ENCODE results near the gene UBQLN4. TPM values are rescaled to one million over a fixed set of nuclear protein-coding genes. Genes with fewer than 3 reads are reported as not detected.
A peak's percentile ranks its signal among the peaks of the same experiment; 100 is the strongest.
"Not testable (repeated sequence)": the region's sequence is repeated elsewhere in the genome, so short reads cannot be mapped to it uniquely, and the experiment has no call there.

The UBQLN4 gene
- total RNA-seq, 1 donor from 2014 or later, result 43.7 TPM

GRCh38 chr1:156072251-156072650, 18.7 kb upstream of the UBQLN4 start:
- Histone ChIP-seq H3K27ac (peak overlapping the region; percentile 89), H2AFZ (replicated peaks) (no peak overlapping the region), H3K9me3 (ENCODE audit: low read depth) (no peaks in the 10 kb centered on the region), H3K4me2 (peak overlapping the region; percentile 97), H3K27me3 (no peaks in the 10 kb centered on the region), H3K36me3 (no peaks in the 10 kb centered on the region), H3K9ac (no peak overlapping the region), H3K79me2 (ENCODE audit: low read depth) (peaks cover 61% of the 10 kb centered on the region), H3F3A (ENCODE audit: low read depth) (peaks cover 63% of the 10 kb centered on the region), H3K4me3 (no peak overlapping the region), H4K20me1 (ENCODE audit: low read depth) (peaks cover 71% of the 10 kb centered on the region), H3K4me1 (peaks cover 68% of the 10 kb centered on the region)
- Mint-ChIP-seq H3K27ac (no peak overlapping the region), H3K9me3 (no peaks in the 10 kb centered on the region), H3K36me3 (peaks cover 29% of the 10 kb centered on the region), H3K27me3 (ENCODE audit: insufficient read depth, low read depth) (peaks cover 7% of the 10 kb centered on the region), H3K4me3 (peak overlapping the region; percentile 27), H3K4me1 (peaks cover 67% of the 10 kb centered on the region)
- TF ChIP-seq EZH2phosphoT487 (IDR thresholded peaks at IDR 0.05) (no peak), EZH2 (IDR thresholded peaks at IDR 0.05) (no peak), CTCF (IDR thresholded peaks at IDR 0.05) (no peak)
- no peak for DNase-seq (ENCODE audit: low spot score)

GRCh38 chr1:156071332-156071816, 17.8 kb upstream of the UBQLN4 start:
- H3K4me3 ChIP-seq; H3K27me3 ChIP-seq; H3K27me3 Mint-ChIP-seq (ENCODE audit: insufficient read depth, low read depth); H3K9me3 Mint-ChIP-seq; DNase-seq (ENCODE audit: low spot score); H3K9ac ChIP-seq; H3K36me3 ChIP-seq; H2AFZ ChIP-seq (replicated peaks); H3K9me3 ChIP-seq (ENCODE audit: low read depth): not testable (repeated sequence)
- Histone ChIP-seq H4K20me1 (ENCODE audit: low read depth) (peaks cover 63% of the 10 kb centered on the region), H3F3A (ENCODE audit: low read depth) (peaks cover 54% of the 10 kb centered on the region), H3K4me1 (peaks cover 60% of the 10 kb centered on the region), H3K4me2 (peak overlapping the region; percentile 97), H3K79me2 (ENCODE audit: low read depth) (peaks cover 53% of the 10 kb centered on the region), H3K27ac (peak overlapping the region; percentile 89)
- Mint-ChIP-seq H3K36me3 (peaks cover 28% of the 10 kb centered on the region), H3K4me1 (peaks cover 65% of the 10 kb centered on the region), H3K27ac (peak overlapping the region; percentile 63), H3K4me3 (peak overlapping the region; percentile 57)

- no peaks in the 10 kb centered on the region for H3K9me3 Mint-ChIP-seq
- Histone ChIP-seq H3K79me2 (ENCODE audit: low read depth) (peaks cover 44% of the 10 kb centered on the region), H3K4me1 (peaks cover 59% of the 10 kb centered on the region), H3K4me3 (no peak overlapping the region), H3K36me3 (no peaks in the 10 kb centered on the region), H3F3A (ENCODE audit: low read depth) (peaks cover 52% of the 10 kb centered on the region), H3K4me2 (peak overlapping the region; percentile 38), H2AFZ (replicated peaks) (no peak overlapping the region), H4K20me1 (ENCODE audit: low read depth) (peaks cover 54% of the 10 kb centered on the region), H3K27ac (peak overlapping the region; percentile 17), H3K9ac (no peak overlapping the region), H3K9me3 (ENCODE audit: low read depth) (no peaks in the 10 kb centered on the region), H3K27me3 (no peaks in the 10 kb centered on the region)
- H3K27me3 Mint-ChIP-seq (ENCODE audit: insufficient read depth, low read depth), result peaks cover 7% of the 10 kb centered on the region
- H3K27ac Mint-ChIP-seq, result peak overlapping the region; percentile 61
- H3K4me3 Mint-ChIP-seq, result no peak overlapping the region
- peaks cover 63% of the 10 kb centered on the region for H3K4me1 Mint-ChIP-seq
- TF ChIP-seq EZH2 (IDR thresholded peaks at IDR 0.05) (no peak), EZH2phosphoT487 (IDR thresholded peaks at IDR 0.05) (no peak), CTCF (IDR thresholded peaks at IDR 0.05) (no peak)
- peaks cover 22% of the 10 kb centered on the region for H3K36me3 Mint-ChIP-seq
- no peak for DNase-seq (ENCODE audit: low spot score)
These were observed 16.9 kb upstream of the UBQLN4 start for GRCh38 chr1:156070548-156070947.
